Right renal pelvis (tissue), 4 donors: ENCODE measurements around the gene TRPM3. TPM values are rescaled to one million over a fixed set of nuclear protein-coding genes. Genes with fewer than 3 reads are reported as not detected.

Source experiments
- DNase-seq, 4 donors: peaks; one replicate each; pipeline ENCODE4 v3.0.0-alpha.2; 2013; ENCODE audit warnings: low read depth in 4 of 4, low spot score in 3 of 4, missing footprints in 1 of 4
- polyA plus RNA-seq, 4 donors: library from polyadenylated mRNA; unstranded; fragments of 120-200 nt; gene quantifications; one replicate each; pipeline ENCODE4 v1.2.1, GENCODE V29; 2013; ENCODE audit not compliant: insufficient read length in 4 of 4

The TRPM3 gene
- polyA plus RNA-seq, 4 donors: 12.9 to 16.4 (median 14.1) TPM

GRCh38 chr9:70625078-70625477 is 496.3 kb downstream of the TRPM3 start:
- DNase-seq: no peak

- DNase-seq: no peak
Measured at GRCh38 chr9:70618784-70619183, 502.6 kb downstream of the TRPM3 start.

GRCh38 chr9:70617033-70617828 is 504.2 kb downstream of the TRPM3 start:
- no peak for DNase-seq

- DNase-seq: no peak
Measured at GRCh38 chr9:70616228-70616990, 505.0 kb downstream of the TRPM3 start.

GRCh38 chr9:70615464-70616138 is 505.8 kb downstream of the TRPM3 start:
- no peak for DNase-seq

GRCh38 chr9:70614786-70615463 is 506.5 kb downstream of the TRPM3 start:
- no peak for DNase-seq

- DNase-seq: no peak
Measured at GRCh38 chr9:70613024-70613768, 508.2 kb downstream of the TRPM3 start.

GRCh38 chr9:70610287-70610644 is 511.2 kb downstream of the TRPM3 start:
- DNase-seq: no peak

- no peak for DNase-seq
Measured at GRCh38 chr9:70609542-70610286, 511.7 kb downstream of the TRPM3 start.

- no peak for DNase-seq
Measured at GRCh38 chr9:70609011-70609410, 512.4 kb downstream of the TRPM3 start.

- no peak for DNase-seq
Measured at GRCh38 chr9:70607926-70608325, 513.5 kb downstream of the TRPM3 start.

GRCh38 chr9:70607329-70607728 is 514.1 kb downstream of the TRPM3 start:
- no peak for DNase-seq

GRCh38 chr9:70603020-70603411 is 518.4 kb downstream of the TRPM3 start:
- no peak for DNase-seq

- DNase-seq: peak; percentile 43 to 59 (median 52)
Measured at GRCh38 chr9:70602321-70603019, 519.0 kb downstream of the TRPM3 start.

- DNase-seq: peak in 3 of 4 donors; percentile 21 to 39 (median 31)
Measured at GRCh38 chr9:70601000-70601951, 520.1 kb downstream of the TRPM3 start.

- DNase-seq: no peak
Measured at GRCh38 chr9:70600506-70600905, 520.9 kb downstream of the TRPM3 start.

- no peak for DNase-seq
Measured at GRCh38 chr9:70597886-70598285, 523.5 kb downstream of the TRPM3 start.

- no peak for DNase-seq
Measured at GRCh38 chr9:70595211-70595610, 526.2 kb downstream of the TRPM3 start.
